GM12878 (cell line): ENCODE data around the gene ARID3A.

Experiments used
- BMI1 ChIP-seq: fragments of 450-650 bp; IDR thresholded peaks from 2 replicates; pipeline ENCODE4 v1.6.1; 2016; ENCODE audit warnings: mild to moderate bottlenecking, moderate library complexity, borderline replicate concordance
- GATAD2B ChIP-seq: fragments of 450-650 bp; conservative IDR thresholded peaks from 2 replicates; pipeline ENCODE4 v1.6.1; 2017; ENCODE audit warnings: low read depth, mild to moderate bottlenecking, moderate library complexity
- TF ChIP-seq, protein P1 (sequence below): IDR thresholded peaks from 2 replicates; pipeline ENCODE4 v1.6.1; 2012; ENCODE audit warnings: low read depth, low read length, improper control_type of control experiment
- TF ChIP-seq, protein P2 (sequence below): fragments of 450-650 bp; IDR thresholded peaks from 2 replicates; pipeline ENCODE4 v1.6.1; 2017; ENCODE audit warnings: mild to moderate bottlenecking
- TF ChIP-seq, protein P3 (sequence below): IDR thresholded peaks from 2 replicates; pipeline ENCODE4 v1.6.1; 2012; ENCODE audit warnings: low read length, inconsistent platforms

DNA sequence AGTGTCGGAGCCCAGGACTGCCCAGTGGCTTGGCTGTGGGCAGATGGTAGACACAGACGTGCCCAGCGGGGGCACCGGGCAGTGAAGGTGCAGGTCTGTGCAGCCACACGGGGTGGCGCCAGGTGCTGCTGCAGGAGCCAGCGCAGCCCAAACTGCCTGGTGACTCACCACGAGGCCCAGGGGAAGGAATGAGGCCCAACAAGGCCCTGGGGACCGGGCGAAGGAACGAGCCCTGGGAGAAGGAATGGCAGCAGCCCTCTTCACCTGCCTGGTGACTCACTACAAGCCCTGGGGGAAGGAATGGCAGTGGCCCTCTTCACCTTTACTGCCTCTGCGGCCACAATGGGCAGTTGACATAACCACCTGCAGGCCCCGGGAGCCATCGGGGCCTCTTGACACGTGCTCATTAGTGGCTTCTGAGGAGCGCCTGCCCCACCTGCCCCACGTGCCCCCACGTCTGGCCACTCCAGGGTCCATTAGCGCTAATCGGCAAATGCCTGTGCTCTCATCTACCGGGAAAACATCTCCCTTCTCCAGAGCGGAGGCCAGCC is 42.1 kb upstream of the ARID3A start:
- TF ChIP-seq BMI1 = no peak
- no peak for TF ChIP-seq GATAD2B
- TF ChIP-seq, protein P1, sequence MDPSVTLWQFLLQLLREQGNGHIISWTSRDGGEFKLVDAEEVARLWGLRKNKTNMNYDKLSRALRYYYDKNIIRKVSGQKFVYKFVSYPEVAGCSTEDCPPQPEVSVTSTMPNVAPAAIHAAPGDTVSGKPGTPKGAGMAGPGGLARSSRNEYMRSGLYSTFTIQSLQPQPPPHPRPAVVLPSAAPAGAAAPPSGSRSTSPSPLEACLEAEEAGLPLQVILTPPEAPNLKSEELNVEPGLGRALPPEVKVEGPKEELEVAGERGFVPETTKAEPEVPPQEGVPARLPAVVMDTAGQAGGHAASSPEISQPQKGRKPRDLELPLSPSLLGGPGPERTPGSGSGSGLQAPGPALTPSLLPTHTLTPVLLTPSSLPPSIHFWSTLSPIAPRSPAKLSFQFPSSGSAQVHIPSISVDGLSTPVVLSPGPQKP = no peak
- TF ChIP-seq, protein P2, sequence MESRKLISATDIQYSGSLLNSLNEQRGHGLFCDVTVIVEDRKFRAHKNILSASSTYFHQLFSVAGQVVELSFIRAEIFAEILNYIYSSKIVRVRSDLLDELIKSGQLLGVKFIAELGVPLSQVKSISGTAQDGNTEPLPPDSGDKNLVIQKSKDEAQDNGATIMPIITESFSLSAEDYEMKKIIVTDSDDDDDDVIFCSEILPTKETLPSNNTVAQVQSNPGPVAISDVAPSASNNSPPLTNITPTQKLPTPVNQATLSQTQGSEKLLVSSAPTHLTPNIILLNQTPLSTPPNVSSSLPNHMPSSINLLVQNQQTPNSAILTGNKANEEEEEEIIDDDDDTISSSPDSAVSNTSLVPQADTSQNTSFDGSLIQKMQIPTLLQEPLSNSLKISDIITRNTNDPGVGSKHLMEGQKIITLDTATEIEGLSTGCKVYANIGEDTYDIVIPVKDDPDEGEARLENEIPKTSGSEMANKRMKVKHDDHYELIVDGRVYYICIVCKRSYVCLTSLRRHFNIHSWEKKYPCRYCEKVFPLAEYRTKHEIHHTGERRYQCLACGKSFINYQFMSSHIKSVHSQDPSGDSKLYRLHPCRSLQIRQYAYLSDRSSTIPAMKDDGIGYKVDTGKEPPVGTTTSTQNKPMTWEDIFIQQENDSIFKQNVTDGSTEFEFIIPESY = no peak
- TF ChIP-seq, protein P3, sequence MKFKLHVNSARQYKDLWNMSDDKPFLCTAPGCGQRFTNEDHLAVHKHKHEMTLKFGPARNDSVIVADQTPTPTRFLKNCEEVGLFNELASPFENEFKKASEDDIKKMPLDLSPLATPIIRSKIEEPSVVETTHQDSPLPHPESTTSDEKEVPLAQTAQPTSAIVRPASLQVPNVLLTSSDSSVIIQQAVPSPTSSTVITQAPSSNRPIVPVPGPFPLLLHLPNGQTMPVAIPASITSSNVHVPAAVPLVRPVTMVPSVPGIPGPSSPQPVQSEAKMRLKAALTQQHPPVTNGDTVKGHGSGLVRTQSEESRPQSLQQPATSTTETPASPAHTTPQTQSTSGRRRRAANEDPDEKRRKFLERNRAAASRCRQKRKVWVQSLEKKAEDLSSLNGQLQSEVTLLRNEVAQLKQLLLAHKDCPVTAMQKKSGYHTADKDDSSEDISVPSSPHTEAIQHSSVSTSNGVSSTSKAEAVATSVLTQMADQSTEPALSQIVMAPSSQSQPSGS = no peak
